Tibial nerve (tissue), 4 donors: ENCODE results near the gene MEF2A.

Experiments
- EP300 ChIP-seq, 2 donors: sonication (generic); formaldehyde crosslinking; IDR thresholded peaks; one replicate each; pipeline ENCODE4 v1.6.1; 2017; ENCODE audit warnings: antibody characterized with exemption in 2 of 2, mild to moderate bottlenecking in 1 of 2
- POLR2A ChIP-seq, 2 donors: fragments of 450-650 bp; IDR thresholded peaks; one replicate each; pipeline ENCODE4 v1.6.1; 2017; ENCODE audit warnings: antibody characterized with exemption in 2 of 2, mild to moderate bottlenecking in 2 of 2, moderate library complexity in 2 of 2
- TF ChIP-seq, protein P1 (sequence below), 5 experiments: fragments of 200-600 bp in 3 of 5; fragments of 450-650 bp in 2 of 5; sonication (generic) in 3 of 5; IDR thresholded peaks; one replicate each; pipeline ENCODE4 v1.5.1; 2016 to 2019; ENCODE audit warnings: antibody characterized with exemption in 5 of 5, mild to moderate bottlenecking in 3 of 5, moderate library complexity in 2 of 5

DNA sequence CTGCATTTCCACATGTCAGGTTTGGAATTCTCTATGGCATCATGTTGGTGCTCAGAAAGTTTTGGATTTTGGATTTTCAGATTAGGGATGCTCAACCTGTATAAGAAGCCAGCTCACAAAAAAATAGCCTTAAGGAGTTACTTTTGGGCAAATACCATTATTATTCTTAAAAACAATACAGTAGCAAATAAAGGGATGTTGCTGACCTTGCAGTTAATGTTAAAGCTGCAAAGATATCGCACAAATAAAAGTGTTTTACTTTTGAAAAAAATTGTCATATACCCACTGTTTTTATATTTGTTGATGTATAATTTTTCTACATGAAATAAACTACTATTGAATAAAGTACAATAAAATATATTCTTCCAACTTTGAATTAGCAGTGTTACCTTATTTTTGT, 107.3 kb downstream of the MEF2A start:
- TF ChIP-seq, protein P1, sequence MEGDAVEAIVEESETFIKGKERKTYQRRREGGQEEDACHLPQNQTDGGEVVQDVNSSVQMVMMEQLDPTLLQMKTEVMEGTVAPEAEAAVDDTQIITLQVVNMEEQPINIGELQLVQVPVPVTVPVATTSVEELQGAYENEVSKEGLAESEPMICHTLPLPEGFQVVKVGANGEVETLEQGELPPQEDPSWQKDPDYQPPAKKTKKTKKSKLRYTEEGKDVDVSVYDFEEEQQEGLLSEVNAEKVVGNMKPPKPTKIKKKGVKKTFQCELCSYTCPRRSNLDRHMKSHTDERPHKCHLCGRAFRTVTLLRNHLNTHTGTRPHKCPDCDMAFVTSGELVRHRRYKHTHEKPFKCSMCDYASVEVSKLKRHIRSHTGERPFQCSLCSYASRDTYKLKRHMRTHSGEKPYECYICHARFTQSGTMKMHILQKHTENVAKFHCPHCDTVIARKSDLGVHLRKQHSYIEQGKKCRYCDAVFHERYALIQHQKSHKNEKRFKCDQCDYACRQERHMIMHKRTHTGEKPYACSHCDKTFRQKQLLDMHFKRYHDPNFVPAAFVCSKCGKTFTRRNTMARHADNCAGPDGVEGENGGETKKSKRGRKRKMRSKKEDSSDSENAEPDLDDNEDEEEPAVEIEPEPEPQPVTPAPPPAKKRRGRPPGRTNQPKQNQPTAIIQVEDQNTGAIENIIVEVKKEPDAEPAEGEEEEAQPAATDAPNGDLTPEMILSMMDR (IDR thresholded peaks at IDR 0.05) = no peak
- TF ChIP-seq POLR2A (IDR thresholded peaks at IDR 0.05) (no peak), EP300 (IDR thresholded peaks at IDR 0.05) (no peak)
